Measurements from ENCODE around the gene JAZF1. TPM values are rescaled to one million over a fixed set of nuclear protein-coding genes. Genes with fewer than 3 reads are reported as not detected.
A peak's percentile ranks its signal among the peaks of the same experiment; 100 is the strongest.

Gene JAZF1
- total RNA-seq, 1 experiment from 2014 or later: 9.1 TPM

- no peak overlapping the region for H3K4me3 Mint-ChIP-seq
- Histone ChIP-seq H3K27me3 (ENCODE audit: insufficient read depth, low read length) (no peaks in the 10 kb centered on the region; the same call in 1 of the 2 replicates), H4K20me1 (ENCODE audit: control insufficient read depth, insufficient read depth, insufficient read length) (no peaks in the 10 kb centered on the region), H3K4ac (ENCODE audit: low read depth, low read length) (no peak overlapping the region), H2BK20ac (ENCODE audit: low read depth, low read length, poor library complexity, severe bottlenecking) (no peak overlapping the region), H2BK15ac (ENCODE audit: low read depth, low read length) (no peak overlapping the region), H3K79me2 (ENCODE audit: insufficient read depth, low read length) (no peaks in the 10 kb centered on the region), H3K23me2 (ENCODE audit: insufficient read length, low read depth, low read length, poor library complexity, severe bottlenecking) (no peaks in the 10 kb centered on the region), H2BK120ac (ENCODE audit: low read depth, low read length, poor library complexity, severe bottlenecking) (no peak overlapping the region), H2AK5ac (ENCODE audit: insufficient read length, low read length) (no peak overlapping the region), H3K79me1 (ENCODE audit: insufficient read depth, low read depth, low read length, poor library complexity, severe bottlenecking) (no peaks in the 10 kb centered on the region), H3K4me1 (ENCODE audit: insufficient read depth, low read length) (no peaks in the 10 kb centered on the region), H3K23ac (ENCODE audit: insufficient read length, low read depth, low read length) (no peak overlapping the region), H2BK5ac (ENCODE audit: insufficient read length, low read length) (no peak overlapping the region), H2AFZ (ENCODE audit: low read length) (no peak overlapping the region), H3K4me2 (ENCODE audit: insufficient read depth, insufficient read length, low read length) (no peak overlapping the region), H3T11ph (ENCODE audit: low read length) (no peak overlapping the region), H4K5ac (ENCODE audit: insufficient read length, low read depth, low read length) (no peak overlapping the region), H3K9ac (ENCODE audit: extremely low read depth, insufficient read length, low read length) (no peak overlapping the region), H3K27ac (ENCODE audit: insufficient read length, low read depth, low read length) (no peak overlapping the region), H3K9me3 (ENCODE audit: control insufficient read depth, low read depth, low read length) (no peaks in the 10 kb centered on the region), H3K14ac (ENCODE audit: insufficient read depth, low read length) (no peak overlapping the region), H4K8ac (replicated peaks; ENCODE audit: insufficient read length, low read depth, low read length) (no peak overlapping the region), H2BK12ac (ENCODE audit: insufficient read length, low read depth, low read length) (no peak overlapping the region), H4K91ac (ENCODE audit: insufficient read length, low read depth, low read length) (no peak overlapping the region), H3K18ac (ENCODE audit: insufficient read length, low read depth, low read length) (no peak overlapping the region), H3K56ac (ENCODE audit: insufficient read length, low read depth, low read length) (no peak overlapping the region)
- H3K4me1 Mint-ChIP-seq: peaks cover 5 to 6% of the 10 kb centered on the region in 2 experiments
- H3K36me3 Mint-ChIP-seq (ENCODE audit: insufficient read depth in 1 of 3, low read depth in 3 of 3): peaks cover 0 to 3% (median 0%) of the 10 kb centered on the region in 3 experiments; a peak in 1 of 7 replicates
- no CpG with 5 or more reads among the region's 2 CpGs for WGBS (ENCODE audit: extremely low coverage, insufficient read length, low lambda C conversion rate)
- H3K27me3 Mint-ChIP-seq (ENCODE audit: low read depth): no peaks in the 10 kb centered on the region; the same call in 1 of the 2 replicates
- H3K27ac Mint-ChIP-seq: 0 out of 7 replicates have a peak overlapping the region, but pooled peaks of 1 of the 3 experiments have one; percentile 11
- TF ChIP-seq CTCF (conservative IDR thresholded peaks at IDR 0.05): no peak
- no peaks in the 10 kb centered on the region for H3K9me3 Mint-ChIP-seq
- no peak for DNase-seq
These were observed 20.0 kb upstream of the JAZF1 start for GRCh38 chr7:28200598-28200997.
